Activated naive CD4-positive, alpha-beta T cell treated with Interleukin-2 at 50 U/mL for 16 hours (primary cell): Measurements from ENCODE around the gene CYP17A1.
A peak's percentile ranks its signal among the peaks of the same experiment; 100 is the strongest.

Source experiments
- DNase-seq: peaks from one replicate; pipeline ENCODE4 v3.0.0-alpha.2; 2020

CYP17A1 gene

GRCh38 chr10:102802920-102803534 is 34.2 kb downstream of the CYP17A1 start:
- DNase-seq = peak; percentile 8

DNA sequence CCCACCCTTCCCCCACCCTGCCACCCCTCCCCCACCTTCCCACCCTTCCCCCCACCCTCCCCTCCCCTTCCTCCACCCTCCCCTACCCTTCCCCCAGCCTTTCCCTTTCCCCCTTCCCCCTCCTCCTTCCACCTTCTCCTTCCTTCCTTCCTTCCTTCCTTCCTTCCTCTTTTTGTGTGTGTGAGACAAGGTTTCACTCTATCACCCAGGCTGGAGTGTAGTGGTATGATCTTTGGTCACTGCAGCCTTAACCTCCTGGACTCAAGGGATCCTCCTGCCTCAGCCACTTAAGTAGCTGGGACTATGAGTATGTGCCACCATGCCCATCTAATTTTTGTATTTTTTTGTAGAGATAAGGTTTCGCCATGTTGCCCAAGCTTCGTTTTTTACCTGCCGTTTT is 35.2 kb downstream of the CYP17A1 start:
- no peak for DNase-seq

DNA sequence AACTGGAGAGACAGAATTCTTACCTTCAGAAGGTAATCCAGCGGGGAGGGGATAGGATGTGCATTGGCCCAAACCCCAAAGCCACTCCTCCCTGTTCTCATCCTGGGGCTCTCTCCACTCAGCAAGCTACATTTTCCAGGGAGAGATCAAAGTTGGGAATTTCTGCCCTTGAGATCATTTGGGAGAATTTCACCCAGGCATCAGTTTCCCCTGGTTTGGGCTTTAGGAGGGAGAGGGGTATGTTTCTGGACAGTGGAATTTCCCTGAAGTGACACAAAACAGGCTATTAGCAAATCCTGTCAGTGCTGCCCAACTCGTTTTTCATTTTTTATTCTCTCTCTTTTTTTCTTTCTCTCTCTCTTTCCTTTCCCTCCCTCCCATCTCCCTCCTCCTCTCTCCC is 35.7 kb downstream of the CYP17A1 start:
- DNase-seq = no peak

GRCh38 chr10:102800611-102801335 is 36.4 kb downstream of the CYP17A1 start:
- no peak for DNase-seq

DNA sequence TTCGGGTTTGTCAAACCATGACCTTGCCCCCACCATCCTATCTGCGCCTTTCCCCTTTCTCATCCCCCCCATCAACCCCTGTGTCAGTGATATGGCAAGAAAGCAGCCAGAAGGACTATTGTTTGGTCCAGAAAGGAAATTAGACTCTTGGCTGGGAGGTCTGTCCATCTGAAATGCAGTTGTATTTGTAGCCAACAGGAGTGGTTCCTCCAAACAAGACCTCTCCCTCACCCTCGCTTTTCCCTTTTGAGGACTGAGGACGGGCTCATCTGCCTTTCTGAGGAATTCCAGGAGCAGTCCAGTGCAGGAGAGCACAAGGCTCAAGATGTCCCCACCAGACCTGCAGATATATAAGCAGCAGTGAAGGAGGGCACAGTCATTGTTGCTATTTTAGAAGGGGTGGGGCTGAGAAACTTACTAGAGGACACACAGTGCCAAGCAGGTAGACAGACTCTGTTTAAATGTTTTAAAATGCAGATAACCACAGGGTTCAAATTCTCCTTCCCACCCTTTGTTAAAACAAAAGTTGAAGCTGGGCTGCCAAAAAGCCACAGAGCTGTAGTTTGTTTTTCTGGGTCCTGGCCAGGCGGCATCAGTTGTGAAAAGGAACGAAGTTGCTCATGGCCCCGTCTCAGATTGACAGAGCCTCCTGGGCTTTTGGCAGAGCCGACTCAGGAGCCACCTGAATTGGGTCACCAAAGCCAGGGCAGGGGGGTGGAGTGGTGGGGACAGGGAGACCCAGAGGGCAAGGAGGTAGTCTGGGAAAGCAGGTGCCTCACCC is 37.3 kb downstream of the CYP17A1 start:
- no peak for DNase-seq

DNA sequence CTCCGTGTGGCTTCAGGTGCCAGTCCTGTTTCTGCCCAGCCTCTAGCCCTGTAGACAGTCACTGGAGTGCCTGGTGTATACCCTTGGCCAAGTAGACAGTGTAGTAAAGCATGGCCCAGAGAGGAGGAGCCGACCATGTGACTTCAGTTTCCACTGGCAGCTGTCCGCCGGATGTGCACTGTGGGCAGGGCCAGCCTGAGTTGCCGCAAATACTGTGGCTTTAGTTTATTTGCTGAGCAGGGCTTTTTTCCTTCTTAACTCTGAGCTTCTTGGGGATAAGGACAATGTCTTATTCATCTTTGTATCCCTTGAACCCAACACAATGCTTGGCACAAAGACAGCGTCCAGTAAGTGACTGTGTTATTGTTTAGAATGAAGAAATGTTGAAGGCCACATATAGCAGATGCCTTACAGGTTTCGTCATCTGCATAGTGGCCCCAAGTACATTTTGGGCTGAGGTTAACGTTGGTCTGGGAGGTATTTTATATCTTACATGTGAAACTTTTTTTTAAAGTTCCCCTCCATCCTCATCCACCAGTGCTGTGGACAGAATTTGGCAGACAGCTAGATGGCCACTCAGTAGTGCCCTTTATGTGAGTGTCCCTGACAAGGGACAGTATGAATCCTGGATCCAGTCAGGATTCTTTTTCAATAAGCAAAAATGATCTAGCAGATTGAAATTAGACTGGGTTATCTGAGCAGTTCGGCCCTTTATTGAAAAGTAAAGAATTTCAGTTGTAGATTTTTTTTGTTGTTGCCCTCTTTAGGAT is 40.6 kb downstream of the CYP17A1 start:
- DNase-seq = peak; percentile 47

DNA sequence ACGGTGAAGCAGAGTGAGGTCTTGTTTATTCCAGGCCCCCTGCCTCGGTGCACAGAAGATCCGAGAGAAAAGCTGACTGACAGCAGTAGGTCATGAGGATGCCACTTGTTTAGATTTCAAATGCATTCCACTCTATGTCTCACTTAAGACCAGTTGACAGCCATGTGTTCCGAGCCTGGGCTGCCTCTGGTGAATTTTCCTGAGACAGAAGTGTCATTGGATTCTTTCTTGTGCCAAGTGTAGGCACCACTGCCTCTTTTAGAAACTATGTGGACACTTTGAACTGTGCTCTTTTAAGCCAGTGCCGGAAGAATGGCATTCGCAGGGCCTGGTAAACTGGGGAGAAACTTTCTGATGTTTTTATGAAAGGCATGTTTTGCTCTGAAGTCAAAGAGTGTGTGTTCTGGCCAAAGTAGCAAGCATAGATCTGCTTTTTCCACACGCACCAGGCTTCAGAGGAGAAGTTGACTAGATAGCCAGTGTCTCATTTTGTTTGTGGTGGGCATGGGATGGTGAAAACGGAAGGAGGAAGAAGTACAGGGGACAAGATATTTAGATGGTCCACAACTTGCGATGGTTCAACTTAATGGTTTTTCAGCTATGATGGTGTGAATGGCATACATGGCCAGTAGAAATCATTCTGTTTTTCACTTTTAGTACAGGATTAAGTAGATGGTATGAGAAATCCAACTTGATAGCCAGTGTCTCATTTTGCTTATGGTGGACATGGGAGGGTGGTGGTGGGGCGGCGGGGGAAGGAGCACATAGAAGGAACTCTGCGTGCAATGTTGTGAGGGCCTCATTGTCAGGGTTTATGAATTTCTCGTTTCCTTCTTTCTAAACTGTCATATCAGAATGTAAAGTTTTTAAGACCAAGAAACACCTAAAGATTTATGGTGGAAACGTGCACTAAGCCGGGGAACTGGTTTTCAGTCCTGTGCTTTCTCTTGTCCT is 41.5 kb downstream of the CYP17A1 start:
- DNase-seq = no peak

- no peak for DNase-seq
Measured at GRCh38 chr10:102791754-102792395, 45.3 kb downstream of the CYP17A1 start.

DNA sequence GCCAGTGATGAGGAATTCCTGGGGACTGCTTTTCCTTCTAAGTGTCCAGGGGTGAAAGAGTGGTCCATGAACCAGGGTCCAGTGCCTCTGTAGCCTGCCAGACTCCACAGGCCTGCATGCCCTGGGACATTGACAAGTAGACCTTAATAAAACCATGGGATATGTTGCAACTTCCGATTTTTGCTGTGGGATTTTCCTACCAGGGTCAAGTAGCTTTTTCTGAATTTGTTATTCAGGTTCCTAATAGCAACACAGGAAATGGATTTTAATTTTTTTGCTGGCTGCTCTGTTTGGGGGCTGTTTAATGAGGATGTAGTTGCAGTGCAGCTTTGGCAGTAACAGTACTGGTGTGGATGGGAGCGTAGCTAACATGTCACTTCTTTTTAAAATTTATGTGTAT is 51.4 kb downstream of the CYP17A1 start:
- no peak for DNase-seq

DNA sequence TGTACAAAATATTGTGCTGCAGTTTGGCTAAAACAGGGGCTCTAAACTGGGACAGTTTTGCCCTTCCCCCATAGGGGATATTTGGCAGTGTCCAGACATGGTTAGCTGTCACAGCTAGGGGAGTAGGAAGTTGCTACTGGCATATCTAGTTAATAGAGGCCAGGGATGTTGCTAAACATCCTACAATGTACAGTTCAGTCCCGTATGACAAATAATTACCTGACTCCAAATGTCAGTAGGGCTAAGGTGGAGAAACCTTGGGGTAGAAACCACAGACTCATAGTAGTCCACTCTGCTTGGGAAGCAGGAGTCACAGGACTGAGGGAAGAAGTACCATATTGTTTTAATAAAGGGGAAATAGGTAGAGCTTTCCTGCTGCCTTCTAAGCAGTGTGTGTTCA is 53.6 kb downstream of the CYP17A1 start:
- no peak for DNase-seq

DNA sequence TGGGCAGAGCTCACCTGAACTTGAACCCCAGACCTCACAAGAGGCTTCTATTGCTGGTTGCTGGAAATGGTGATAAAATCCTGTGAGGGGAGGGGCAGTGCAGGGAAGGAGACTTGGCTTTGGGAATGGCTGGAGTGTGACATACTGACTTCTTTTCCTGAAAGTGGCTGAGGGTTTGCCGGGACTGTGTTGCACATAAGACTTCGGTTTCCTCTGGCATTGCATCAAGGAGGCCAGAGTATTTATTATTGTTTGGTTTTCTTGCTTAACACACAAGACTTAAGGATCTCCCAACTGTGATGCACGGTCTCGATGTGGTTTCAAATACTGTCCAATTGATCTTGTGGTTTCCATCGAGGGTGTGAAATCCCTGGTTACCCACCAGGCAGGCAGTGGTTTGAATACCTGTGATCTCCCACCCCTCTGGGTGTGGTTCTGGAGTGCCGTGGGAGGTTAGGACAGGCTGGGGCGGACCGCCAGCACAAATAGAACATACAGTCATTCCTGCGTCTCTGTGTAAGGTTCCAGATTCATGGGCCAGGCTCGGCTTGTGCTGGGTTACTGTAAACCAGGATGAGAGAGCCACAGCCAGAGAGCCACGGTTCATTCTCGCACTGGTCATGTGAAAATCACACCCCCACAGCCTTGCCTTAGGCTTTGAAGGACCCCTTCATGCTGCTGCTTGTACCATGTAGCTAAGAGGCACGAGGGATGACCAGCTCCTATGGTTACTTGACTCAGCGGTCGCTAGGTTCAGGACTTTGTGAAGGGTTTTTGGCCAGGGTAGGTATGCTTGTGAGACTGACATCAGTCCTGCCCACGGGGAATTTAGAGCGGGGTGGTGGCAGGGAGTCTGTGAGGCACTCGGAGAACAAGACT is 54.3 kb downstream of the CYP17A1 start:
- no peak for DNase-seq

GRCh38 chr10:102781921-102782557 is 55.2 kb downstream of the CYP17A1 start:
- no peak for DNase-seq

GRCh38 chr10:102781090-102781920 is 55.9 kb downstream of the CYP17A1 start:
- DNase-seq = no peak
